ENCODE measurements around the gene FIGN. TPM values are rescaled to one million over a fixed set of nuclear protein-coding genes. Genes with fewer than 3 reads are reported as not detected.

The FIGN gene
- total and polyA plus RNA-seq, 10 of the 15 experiments (the other 5 are each of a cell fraction or from before 2014, with no cell fraction given), result under 0.01 to 0.01 TPM; not detected in 8

GRCh38 chr2:163757814-163758213 lies 22.0 kb upstream of the FIGN start:
- Histone ChIP-seq H3K4me3 (no peak overlapping the region), H3K4me2 (ENCODE audit: control insufficient read depth, insufficient read depth) (no peak overlapping the region), H2AFZ (ENCODE audit: control insufficient read depth, low read depth, low read length) (no peak overlapping the region), H4K20me1 (ENCODE audit: control insufficient read depth, insufficient read depth) (no peaks in the 10 kb centered on the region), H3K27me3 (replicated peaks in 1 of 2; ENCODE audit: control insufficient read depth in 2 of 2, insufficient read depth in 2 of 2, low read length in 1 of 2) (no peaks in the 10 kb centered on the region; a peak in 1 of 4 replicates), H3K36me3 (ENCODE audit: control insufficient read depth in 2 of 2, insufficient read depth in 2 of 2, low read length in 1 of 2) (no peaks in the 10 kb centered on the region), H3K4me1 (ENCODE audit: control insufficient read depth, insufficient read depth, low read length) (no peaks in the 10 kb centered on the region), H3K9me3 (replicated peaks; ENCODE audit: control insufficient read depth, insufficient read depth, low read length) (no peaks in the 10 kb centered on the region), H3K79me2 (ENCODE audit: control insufficient read depth, insufficient read depth, low read length) (no peaks in the 10 kb centered on the region), H3K27ac (ENCODE audit: control insufficient read depth, insufficient read depth) (no peak overlapping the region), H3K9ac (ENCODE audit: control insufficient read depth, insufficient read depth, low read length) (no peak overlapping the region)
- FAIRE-seq, result no peak
- no TSS peak for BruUV-seq (replicated peaks)
- no peak for TF ChIP-seq ETV6 (conservative IDR thresholded peaks at IDR 0.05 in 1 of 2, IDR thresholded peaks at IDR 0.05 in 1 of 2; ENCODE audit: borderline replicate concordance in 1 of 2, low read depth in 1 of 2)
- TF ChIP-seq BRCA1 (IDR thresholded peaks at IDR 0.05; ENCODE audit: low read depth, low read length), result no peak
- TF ChIP-seq STAT1 (conservative IDR thresholded peaks at IDR 0.05), result no peak
- DNase-seq (ENCODE audit: low read depth, low spot score), result no peak
- intact Hi-C loops (cut with micrococcal nuclease; ENCODE audit: unreplicated experiment) (no loop called here), in situ Hi-C loops (cut with MboI) (no loop called here)
- ChIA-PET POLR2A (no interaction called here), RAD21 (ENCODE audit: unreplicated experiment) (no interaction called here), CTCF (no interaction called here), SMC1A (ENCODE audit: uncharacterized antibody, unreplicated experiment) (interaction anchor here (0.9 kb wide), 1 partner anchor 303 kb away, joined by 3 read pairs; no protein-coding TSS in a partner anchor)
- 0% methylated on average over 1 of the region's 1 CpG for WGBS (ENCODE audit: insufficient coverage, insufficient replicate concordance, low lambda C conversion rate, missing lambda C conversion rate)
- no peak for ATAC-seq

- no peaks in the 10 kb centered on the region for H3K36me3 ChIP-seq (ENCODE audit: control insufficient read depth in 2 of 2, insufficient read depth in 2 of 2, low read length in 1 of 2)
- in situ Hi-C loops (cut with MboI) (no loop called here), intact Hi-C loops (cut with micrococcal nuclease; ENCODE audit: unreplicated experiment) (no loop called here)
- H3K79me2 ChIP-seq (ENCODE audit: control insufficient read depth, insufficient read depth, low read length), result no peaks in the 10 kb centered on the region
- no peak overlapping the region for H3K9ac ChIP-seq (ENCODE audit: control insufficient read depth, insufficient read depth, low read length)
- 29% methylated on average over 4 of the region's 4 CpGs for WGBS (ENCODE audit: insufficient coverage, insufficient replicate concordance, low lambda C conversion rate, missing lambda C conversion rate)
- H3K9me3 ChIP-seq (replicated peaks; ENCODE audit: control insufficient read depth, insufficient read depth, low read length), result no peaks in the 10 kb centered on the region
- no peak overlapping the region for H3K4me2 ChIP-seq (ENCODE audit: control insufficient read depth, insufficient read depth)
- POLR2A ChIA-PET, result no interaction called here
- SMC1A ChIA-PET (ENCODE audit: uncharacterized antibody, unreplicated experiment), result no interaction called here
- RAD21 ChIA-PET (ENCODE audit: unreplicated experiment), result no interaction called here
- no peak overlapping the region for H3K4me3 ChIP-seq
- no peak overlapping the region for H3K27ac ChIP-seq (ENCODE audit: control insufficient read depth, insufficient read depth)
- H4K20me1 ChIP-seq (ENCODE audit: control insufficient read depth, insufficient read depth), result no peaks in the 10 kb centered on the region
- no peak for TF ChIP-seq POLR2A (IDR thresholded peaks at IDR 0.05; ENCODE audit: low read depth, low read length)
- TF ChIP-seq HDAC6 (IDR thresholded peaks at IDR 0.05; ENCODE audit: unreplicated experiment), result no peak
- no peak for TF ChIP-seq SREBF2 (IDR thresholded peaks at IDR 0.05; ENCODE audit: low read length)
- TF ChIP-seq JUND (IDR thresholded peaks at IDR 0.05; ENCODE audit: low read depth, low read length), result no peak
- BruUV-seq (replicated peaks), result no TSS peak
- ATAC-seq, result no peak
- DNase-seq (ENCODE audit: low read depth, low spot score), result no peak
- no peak for FAIRE-seq
- no peaks in the 10 kb centered on the region for H3K4me1 ChIP-seq (ENCODE audit: control insufficient read depth, insufficient read depth, low read length)
- no peak overlapping the region for H2AFZ ChIP-seq (ENCODE audit: control insufficient read depth, low read depth, low read length)
- CTCF ChIA-PET, result no interaction called here
- no peaks in the 10 kb centered on the region; a peak in 1 of 4 replicates for H3K27me3 ChIP-seq (replicated peaks in 1 of 2; ENCODE audit: control insufficient read depth in 2 of 2, insufficient read depth in 2 of 2, low read length in 1 of 2)
These were observed 20.8 kb upstream of the FIGN start for GRCh38 chr2:163756588-163756987.
